GM11168 (cell line): ENCODE data around the gene TNKS2.

Source experiments
- in situ Hi-C: fragments of 300-500 bp; cut with MboI; formaldehyde crosslinking; loops from one replicate; pipeline ENCODE4 v1.12.0; 2022; ENCODE audit warnings: low sequenced_read_pairs; ENCODE audit not compliant: unreplicated experiment

Gene TNKS2

GRCh38 chr10:91907033-91907594 lies 108.9 kb downstream of the TNKS2 start:
- in situ Hi-C loops: loop anchor here (10.0 kb wide), 1 partner anchor 142 kb away; no protein-coding TSS in a partner anchor

GRCh38 chr10:91907914-91908336 lies 109.7 kb downstream of the TNKS2 start:
- in situ Hi-C loops: loop anchor here (10.0 kb wide), 1 partner anchor 143 kb away; no protein-coding TSS in a partner anchor

- in situ Hi-C loops: loop anchor here (10.0 kb wide), 1 partner anchor 144 kb away; no protein-coding TSS in a partner anchor
Measured at GRCh38 chr10:91908337-91909116, 110.3 kb downstream of the TNKS2 start.

- in situ Hi-C loops: loop anchor here (10.0 kb wide), 1 partner anchor 144 kb away; no protein-coding TSS in a partner anchor
Measured at GRCh38 chr10:91909117-91909677, 111.0 kb downstream of the TNKS2 start, which contains the start of gene FGFBP3. TSS of gene FGFBP3 (minus strand) at chr10:91909486. CDS start at chr10:91908969, 517 bp downstream.

GRCh38 chr10:91910467-91910866 lies 112.2 kb downstream of the TNKS2 start:
- in situ Hi-C loops: loop anchor here (10.0 kb wide), 1 partner anchor 516 kb away; no protein-coding TSS in a partner anchor
